Kidney epithelial cell (primary cell): Measurements from ENCODE around the gene ARAP1. TPM values are rescaled to one million over a fixed set of nuclear protein-coding genes. Genes with fewer than 3 reads are reported as not detected.

ENCODE experiments used
- DNase-seq: peaks from one replicate; pipeline ENCODE4 v3.0.0-alpha.2; 2010; ENCODE audit warnings: low read depth
- H3K27me3 ChIP-seq: 2 replicates; pipeline ENCODE4 v1.6.0; 2011; ENCODE audit warnings: low read length; ENCODE audit not compliant: control insufficient read depth, insufficient read depth
- H3K36me3 ChIP-seq: 2 replicates; pipeline ENCODE4 v1.5.1; 2011; ENCODE audit warnings: low read length; ENCODE audit not compliant: control insufficient read depth, insufficient read depth
- H3K4me3 ChIP-seq: 2 replicates; pipeline ENCODE4 v1.5.1; 2011; ENCODE audit warnings: low read depth, mild to moderate bottlenecking, control low read depth, low read length
- CTCF ChIP-seq: IDR thresholded peaks from 2 replicates; pipeline ENCODE4 v1.5.1; 2011; ENCODE audit warnings: mild to moderate bottlenecking, moderate library complexity, low read length, control low read depth, inconsistent platforms; ENCODE audit not compliant: insufficient read depth, poor library complexity, severe bottlenecking
- total RNA-seq: library from RNA; depleted of rRNA; stranded (reverse); fragments of >200 nt; gene quantifications from 2 replicates; pipeline ENCODE4 v1.2.3, GENCODE V29; 2015

ARAP1 gene
- total RNA-seq, 1 donor from 2014 or later = 97.1 TPM

GRCh38 chr11:72702096-72702495, 50.1 kb downstream of the ARAP1 start:
- TF ChIP-seq CTCF = no peak
- H3K4me3 ChIP-seq = no peak overlapping the region
- H3K36me3 ChIP-seq = no peaks in the 10 kb centered on the region
- no peak for DNase-seq
- H3K27me3 ChIP-seq = no peaks in the 10 kb centered on the region

GRCh38 chr11:72701466-72701865, 50.7 kb downstream of the ARAP1 start:
- no peaks in the 10 kb centered on the region for H3K27me3 ChIP-seq
- no peak for DNase-seq
- no peak overlapping the region for H3K4me3 ChIP-seq
- H3K36me3 ChIP-seq = no peaks in the 10 kb centered on the region
- TF ChIP-seq CTCF = no peak

- peaks cover under 1% of the 10 kb centered on the region for H3K36me3 ChIP-seq
These were observed 52.1 kb downstream of the ARAP1 start for GRCh38 chr11:72700146-72700545.

GRCh38 chr11:72697814-72698213, 54.4 kb downstream of the ARAP1 start:
- no peak overlapping the region for H3K4me3 ChIP-seq
- H3K27me3 ChIP-seq = no peaks in the 10 kb centered on the region
- H3K36me3 ChIP-seq = peaks cover 7% of the 10 kb centered on the region
- no peak for DNase-seq
- no peak for TF ChIP-seq CTCF

More at GRCh38 chr11:72700146-72700545, 52.1 kb downstream of the ARAP1 start:
- H3K27me3 ChIP-seq = no peaks in the 10 kb centered on the region
- TF ChIP-seq CTCF = no peak
- no peak for DNase-seq
- no peak overlapping the region for H3K4me3 ChIP-seq

- no peak overlapping the region for H3K4me3 ChIP-seq
- no peak for TF ChIP-seq CTCF
- peaks cover 7% of the 10 kb centered on the region for H3K36me3 ChIP-seq
- DNase-seq = no peak
- no peaks in the 10 kb centered on the region for H3K27me3 ChIP-seq
These were observed 55.1 kb downstream of the ARAP1 start for GRCh38 chr11:72696866-72697700.

GRCh38 chr11:72695354-72695753, 56.9 kb downstream of the ARAP1 start:
- H3K27me3 ChIP-seq = no peaks in the 10 kb centered on the region
- no peak overlapping the region for H3K4me3 ChIP-seq
- H3K36me3 ChIP-seq = peaks cover 7% of the 10 kb centered on the region
- no peak for TF ChIP-seq CTCF
- no peak for DNase-seq
